ENCODE measurements around the gene PLIN4. TPM values are rescaled to one million over a fixed set of nuclear protein-coding genes. Genes with fewer than 3 reads are reported as not detected.

Gene PLIN4
- total and polyA plus RNA-seq, 2 donors (not counting 3 experiments of a cell fraction or from before 2014, with no cell fraction given) = 0.01 TPM; not detected in 1

- Histone ChIP-seq H3K9me3 (replicated peaks; ENCODE audit: control insufficient read depth, insufficient read depth, low read length) (no peaks in the 10 kb centered on the region), H3K4me2 (ENCODE audit: insufficient read depth, low read length) (no peak overlapping the region), H3K9me1 (replicated peaks; ENCODE audit: control insufficient read depth, extremely low read depth, insufficient read depth, low read length) (no peaks in the 10 kb centered on the region), H3K9ac (replicated peaks; ENCODE audit: extremely low read depth, insufficient read depth, low read length) (no peak overlapping the region), H3K4me3 (replicated peaks in 1 of 3; ENCODE audit: insufficient read depth in 1 of 3, low read depth in 1 of 3, low read length in 3 of 3) (no peak overlapping the region), H3K27ac (ENCODE audit: insufficient read depth, low read depth, low read length) (no peak overlapping the region), H3K4me1 (ENCODE audit: control insufficient read depth, extremely low read depth, insufficient read depth, low read length) (peaks cover 10% of the 10 kb centered on the region), H3K79me2 (ENCODE audit: control insufficient read depth, insufficient read depth, low read length) (no peaks in the 10 kb centered on the region), H3K27me3 (ENCODE audit: control insufficient read depth in 2 of 2, insufficient read depth in 2 of 2, low read length in 2 of 2) (no peaks in the 10 kb centered on the region), H3K36me3 (ENCODE audit: control insufficient read depth in 2 of 2, extremely low read depth in 1 of 2, insufficient read depth in 2 of 2, low read length in 2 of 2) (peaks cover 5 to 24% of the 10 kb centered on the region in 2 experiments), H4K20me1 (replicated peaks; ENCODE audit: control insufficient read depth, extremely low read depth, insufficient read depth, low read length) (no peaks in the 10 kb centered on the region), H2AFZ (ENCODE audit: low read depth, low read length) (no peak overlapping the region)
- CTCF ChIA-PET = interaction anchor here (1.7 to 1.9 kb wide), 2 partner anchors 20 to 21 kb away, joined by 7 to 11 read pairs; no protein-coding TSS in a partner anchor
- DNase-seq (ENCODE audit: low read depth, low spot score) (no peak), FAIRE-seq (no peak)
- BruUV-seq (replicated peaks) = no TSS peak
- dilution Hi-C loops (cut with MboI; ENCODE audit: extremely low pct_ligation_motif_present, low sequenced_read_pairs) (no loop called here), intact Hi-C loops (cut with micrococcal nuclease) (no loop called here)
- POLR2A ChIA-PET = no interaction called here
- TF ChIP-seq MYC (IDR thresholded peaks at IDR 0.05; ENCODE audit: low read depth, low read length) (no peak), POLR2AphosphoS5 (IDR thresholded peaks at IDR 0.05; ENCODE audit: insufficient read depth, low read depth, low read length) (no peak), FOS (IDR thresholded peaks at IDR 0.05; ENCODE audit: borderline replicate concordance, insufficient read depth, low read length) (no peak), POLR2A (IDR thresholded peaks at IDR 0.05; ENCODE audit: low read depth, low read length) (no peak), EZH2 (IDR thresholded peaks at IDR 0.05; ENCODE audit: borderline replicate concordance, low read depth, low read length, severe bottlenecking) (no peak), JUN (IDR thresholded peaks at IDR 0.05; ENCODE audit: borderline replicate concordance, insufficient read depth, insufficient read length, low read depth) (no peak), GATA2 (IDR thresholded peaks at IDR 0.05; ENCODE audit: insufficient read depth, insufficient read length, low read depth, low read length) (no peak)
- TF ChIP-seq, protein P1, sequence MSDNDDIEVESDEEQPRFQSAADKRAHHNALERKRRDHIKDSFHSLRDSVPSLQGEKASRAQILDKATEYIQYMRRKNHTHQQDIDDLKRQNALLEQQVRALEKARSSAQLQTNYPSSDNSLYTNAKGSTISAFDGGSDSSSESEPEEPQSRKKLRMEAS (IDR thresholded peaks at IDR 0.05; ENCODE audit: insufficient read depth, insufficient read length) = no peak
- TF ChIP-seq, protein P2, sequence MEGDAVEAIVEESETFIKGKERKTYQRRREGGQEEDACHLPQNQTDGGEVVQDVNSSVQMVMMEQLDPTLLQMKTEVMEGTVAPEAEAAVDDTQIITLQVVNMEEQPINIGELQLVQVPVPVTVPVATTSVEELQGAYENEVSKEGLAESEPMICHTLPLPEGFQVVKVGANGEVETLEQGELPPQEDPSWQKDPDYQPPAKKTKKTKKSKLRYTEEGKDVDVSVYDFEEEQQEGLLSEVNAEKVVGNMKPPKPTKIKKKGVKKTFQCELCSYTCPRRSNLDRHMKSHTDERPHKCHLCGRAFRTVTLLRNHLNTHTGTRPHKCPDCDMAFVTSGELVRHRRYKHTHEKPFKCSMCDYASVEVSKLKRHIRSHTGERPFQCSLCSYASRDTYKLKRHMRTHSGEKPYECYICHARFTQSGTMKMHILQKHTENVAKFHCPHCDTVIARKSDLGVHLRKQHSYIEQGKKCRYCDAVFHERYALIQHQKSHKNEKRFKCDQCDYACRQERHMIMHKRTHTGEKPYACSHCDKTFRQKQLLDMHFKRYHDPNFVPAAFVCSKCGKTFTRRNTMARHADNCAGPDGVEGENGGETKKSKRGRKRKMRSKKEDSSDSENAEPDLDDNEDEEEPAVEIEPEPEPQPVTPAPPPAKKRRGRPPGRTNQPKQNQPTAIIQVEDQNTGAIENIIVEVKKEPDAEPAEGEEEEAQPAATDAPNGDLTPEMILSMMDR (IDR thresholded peaks at IDR 0.05; ENCODE audit: extremely low read depth in 1 of 2, insufficient read depth in 1 of 2, low read depth in 1 of 2, low read length in 2 of 2) = no peak
Measured at GRCh38 chr19:4503825-4504170, 14.5 kb downstream of the PLIN4 start.
